ENCODE data around the gene HID1.
"Not testable (repeated sequence)": the region's sequence is repeated elsewhere in the genome, so short reads cannot be mapped to it uniquely, and the experiment has no call there.

The HID1 gene

GRCh38 chr17:74999523-74999922 lies 27.0 kb upstream of the HID1 start:
- no peak for DNase-seq

- DNase-seq: no peak
These were observed 26.2 kb upstream of the HID1 start for GRCh38 chr17:74998783-74999182.

GRCh38 chr17:74995847-74996246 lies 23.3 kb upstream of the HID1 start:
- DNase-seq: no peak

- no peak for DNase-seq
These were observed 21.9 kb upstream of the HID1 start for GRCh38 chr17:74994440-74994839.

GRCh38 chr17:74992223-74992622 lies 19.7 kb upstream of the HID1 start:
- DNase-seq: no peak

GRCh38 chr17:74990581-74991105 lies 18.1 kb upstream of the HID1 start:
- DNase-seq: no peak

- no peak for DNase-seq
These were observed 15.6 kb upstream of the HID1 start for GRCh38 chr17:74987909-74988711.

- DNase-seq: peak; percentile 88
These were observed 14.9 kb upstream of the HID1 start, which contains the start of gene CDR2L for GRCh38 chr17:74987418-74987908. Gene CDR2L, plus strand, starts transcription at chr17:74987632. Its CDS starts 412 bp downstream, at chr17:74988044.

GRCh38 chr17:74986206-74986576 lies 13.6 kb upstream of the HID1 start:
- DNase-seq: no peak

- DNase-seq: not testable (repeated sequence)
These were observed 10.2 kb upstream of the HID1 start for GRCh38 chr17:74982663-74983313.

GRCh38 chr17:74981979-74982662 lies 9.6 kb upstream of the HID1 start:
- DNase-seq: peak; percentile 57

GRCh38 chr17:74981318-74981978 lies 8.9 kb upstream of the HID1 start:
- no peak for DNase-seq

- DNase-seq: no peak
These were observed 7.0 kb upstream of the HID1 start for GRCh38 chr17:74979408-74980146.

GRCh38 chr17:74978240-74978639 lies 5.7 kb upstream of the HID1 start:
- no peak for DNase-seq

- DNase-seq: no peak
These were observed 5.2 kb upstream of the HID1 start for GRCh38 chr17:74977802-74978201.

GRCh38 chr17:74975943-74976342 lies 3.4 kb upstream of the HID1 start:
- DNase-seq: no peak

- no peak for DNase-seq
These were observed 392 bp upstream of the HID1 start for GRCh38 chr17:74972973-74973328.

- no peak for DNase-seq
These were observed 785 bp downstream of the HID1 start for GRCh38 chr17:74971842-74972106.

GRCh38 chr17:74971069-74971841 lies 1.3 kb downstream of the HID1 start:
- no peak for DNase-seq

- DNase-seq: no peak
These were observed 2.2 kb downstream of the HID1 start for GRCh38 chr17:74970395-74970794.

GRCh38 chr17:74969501-74969900 lies 3.1 kb downstream of the HID1 start:
- not testable (repeated sequence) for DNase-seq

- DNase-seq: no peak
These were observed 4.2 kb downstream of the HID1 start for GRCh38 chr17:74968361-74968780.
